Fibroblast of skin of left biceps (primary cell): ENCODE measurements around the gene MYZAP.

ENCODE experiments used
- DNase-seq, 2 experiments: peaks; one replicate each; pipeline ENCODE4 v3.0.0-alpha.2; 2013; ENCODE audit warnings: low read depth in 2 of 2

Gene MYZAP, protein sequence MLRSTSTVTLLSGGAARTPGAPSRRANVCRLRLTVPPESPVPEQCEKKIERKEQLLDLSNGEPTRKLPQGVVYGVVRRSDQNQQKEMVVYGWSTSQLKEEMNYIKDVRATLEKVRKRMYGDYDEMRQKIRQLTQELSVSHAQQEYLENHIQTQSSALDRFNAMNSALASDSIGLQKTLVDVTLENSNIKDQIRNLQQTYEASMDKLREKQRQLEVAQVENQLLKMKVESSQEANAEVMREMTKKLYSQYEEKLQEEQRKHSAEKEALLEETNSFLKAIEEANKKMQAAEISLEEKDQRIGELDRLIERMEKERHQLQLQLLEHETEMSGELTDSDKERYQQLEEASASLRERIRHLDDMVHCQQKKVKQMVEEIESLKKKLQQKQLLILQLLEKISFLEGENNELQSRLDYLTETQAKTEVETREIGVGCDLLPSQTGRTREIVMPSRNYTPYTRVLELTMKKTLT

DNA sequence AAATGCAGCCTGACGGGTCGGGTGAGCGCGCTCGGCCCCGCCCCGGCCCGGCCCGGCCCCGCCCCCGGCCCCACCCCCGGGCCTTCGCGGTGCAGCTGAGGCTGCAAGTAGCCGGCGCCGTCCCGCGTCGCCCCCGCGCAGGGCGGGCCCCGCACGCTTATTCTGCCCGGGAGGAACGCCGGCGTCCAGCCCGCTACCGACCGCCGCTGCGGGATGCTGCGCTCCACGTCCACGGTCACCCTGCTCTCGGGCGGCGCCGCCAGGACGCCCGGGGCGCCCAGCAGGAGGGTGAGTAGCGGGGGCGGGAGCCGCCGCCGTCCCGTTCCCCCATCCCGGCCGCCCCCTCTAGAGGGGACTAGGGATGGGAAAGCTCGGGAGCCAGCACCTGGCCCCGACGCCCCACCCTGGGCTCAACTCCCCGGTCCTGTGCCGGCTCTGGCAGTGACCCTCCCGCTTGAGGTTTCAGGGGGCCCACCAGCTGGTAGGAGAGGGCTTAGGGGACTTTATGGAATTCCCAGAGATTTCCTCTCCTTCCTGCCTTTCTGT, at the start of gene MYZAP:
Gene MYZAP (plus strand): TSS at position 83 of the 546 bp plus-strand sequence. CDS start 131 bp downstream, at position 214.
- no peak for DNase-seq

DNA sequence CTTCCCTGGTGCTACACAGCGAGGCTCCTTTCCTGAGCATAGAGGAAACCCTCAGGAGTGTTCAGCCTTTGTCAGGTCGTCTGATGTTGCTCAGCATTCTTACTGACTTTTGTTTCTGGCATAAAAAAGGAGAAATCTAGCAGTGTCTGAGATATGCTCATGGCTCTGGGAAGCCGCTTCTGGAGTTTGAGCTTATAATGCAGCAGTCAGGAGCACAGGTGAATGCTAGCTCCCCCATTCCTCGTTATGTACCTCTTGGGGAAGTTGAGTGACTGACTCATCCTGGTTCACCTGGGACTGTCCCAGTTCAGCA, 49.2 kb upstream of the MYZAP start:
- no peak for DNase-seq

DNA sequence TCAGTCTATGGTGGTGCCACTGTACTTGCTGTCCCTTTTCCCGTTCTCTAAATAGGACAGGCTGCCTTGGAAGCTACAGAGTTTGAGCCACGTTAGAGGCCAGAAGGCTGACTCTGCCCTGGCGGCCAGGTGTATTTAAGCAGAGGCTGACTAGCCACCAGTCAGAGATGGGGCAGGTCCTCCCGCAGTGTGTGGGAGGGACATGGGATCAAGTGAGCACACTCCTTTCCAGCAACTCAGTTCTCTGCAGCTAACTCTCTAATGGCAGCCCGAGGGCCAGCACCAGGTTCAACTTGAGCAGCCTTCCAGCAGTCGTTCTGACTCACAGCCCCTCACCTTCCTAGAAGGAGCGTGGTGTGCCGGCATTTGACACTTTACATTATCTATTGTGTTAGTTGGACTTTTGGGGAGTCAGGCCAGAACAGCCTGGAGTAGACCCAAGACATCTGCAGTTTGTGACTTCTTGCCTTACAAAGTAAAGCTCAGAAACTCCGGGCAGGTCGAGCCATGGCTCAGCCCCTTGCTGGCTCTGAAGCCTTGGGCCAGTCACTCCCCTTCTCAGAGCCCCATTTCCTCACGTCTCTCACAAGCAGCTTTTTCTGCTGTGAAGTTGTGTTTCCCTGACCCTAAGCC, 46.7 kb upstream of the MYZAP start:
- DNase-seq: no peak

DNA sequence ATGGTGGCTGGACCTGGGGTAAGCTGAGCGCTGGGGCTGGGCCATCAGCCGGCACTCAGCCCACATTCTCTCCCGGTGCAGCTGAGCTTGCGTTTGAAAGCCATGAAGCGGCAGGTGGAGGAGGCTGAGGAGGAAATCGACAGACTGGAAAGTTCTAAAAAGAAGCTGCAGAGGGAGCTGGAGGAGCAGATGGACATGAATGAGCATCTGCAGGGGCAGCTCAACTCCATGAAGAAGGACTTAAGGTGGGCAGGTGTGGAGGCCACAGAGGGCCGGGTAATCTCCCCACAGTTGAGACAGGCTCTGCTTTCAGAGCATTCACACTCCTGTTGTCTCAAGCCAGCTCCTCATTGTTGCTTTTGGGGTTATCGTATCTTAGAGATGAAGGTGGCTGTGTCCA, 45.7 kb upstream of the MYZAP start:
- DNase-seq: no peak

DNA sequence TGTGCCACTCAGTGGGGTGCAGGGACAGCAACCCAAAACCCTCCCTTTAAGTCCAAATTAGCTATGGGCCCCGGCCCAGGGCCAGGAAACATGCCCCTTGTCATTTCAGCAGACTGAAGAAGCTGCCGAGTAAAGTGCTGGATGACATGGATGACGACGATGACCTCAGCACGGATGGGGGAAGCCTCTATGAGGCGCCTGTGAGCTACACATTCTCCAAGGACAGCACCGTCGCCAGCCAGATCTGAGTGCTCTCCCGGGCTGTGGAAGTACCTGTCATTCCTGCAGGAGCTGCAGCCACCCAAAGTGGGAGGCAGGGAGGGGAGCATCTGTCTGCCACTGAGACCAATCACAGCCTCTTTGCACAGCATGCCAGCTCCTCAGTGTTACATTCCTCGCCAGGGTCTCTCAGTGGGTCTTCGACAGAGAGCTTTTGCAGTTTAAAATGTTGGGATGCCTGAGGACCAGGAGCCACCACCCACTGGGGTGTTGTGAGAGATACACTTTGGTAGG, 44.4 kb upstream of the MYZAP start:
- no peak for DNase-seq

DNA sequence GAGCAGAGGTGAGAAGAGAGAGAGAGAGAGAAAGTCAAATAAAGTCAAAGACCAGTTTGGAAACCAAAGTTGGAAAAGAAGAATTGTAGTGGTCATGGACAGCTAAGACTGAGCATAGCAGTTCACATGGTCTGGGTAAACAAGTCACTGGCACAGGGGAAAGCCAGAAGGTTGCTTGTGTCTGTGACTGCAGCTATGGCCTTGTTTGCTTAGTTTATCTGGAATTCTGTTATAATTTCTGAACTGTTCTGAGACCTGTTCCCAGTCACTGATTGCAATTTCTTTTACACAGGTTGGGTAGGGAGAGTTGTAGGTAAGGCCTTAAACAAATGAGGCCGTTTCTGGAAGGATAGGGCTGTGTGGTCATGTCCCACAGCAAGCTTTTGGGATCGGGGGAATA, 43.4 kb upstream of the MYZAP start:
- DNase-seq: no peak

DNA sequence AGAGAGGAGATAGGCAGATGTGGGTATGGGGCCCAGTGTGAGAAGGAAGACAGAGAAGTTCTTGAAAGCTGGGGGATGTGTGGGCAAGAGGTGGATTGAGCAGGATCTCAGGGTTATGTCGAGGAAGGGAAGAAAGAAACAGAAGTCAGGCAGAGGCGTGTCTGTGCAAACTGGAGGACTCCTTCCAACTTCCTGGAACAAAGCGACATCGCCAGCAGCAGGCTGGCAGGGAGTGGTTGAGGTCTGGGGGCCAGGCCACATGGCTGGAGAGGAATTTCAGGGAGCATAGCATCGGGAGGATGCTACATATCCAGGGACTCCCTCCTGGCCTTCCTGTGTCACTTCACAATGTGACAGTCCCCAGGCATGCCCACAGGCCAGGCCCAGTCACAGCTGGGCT, 42.9 kb upstream of the MYZAP start:
- no peak for DNase-seq

DNA sequence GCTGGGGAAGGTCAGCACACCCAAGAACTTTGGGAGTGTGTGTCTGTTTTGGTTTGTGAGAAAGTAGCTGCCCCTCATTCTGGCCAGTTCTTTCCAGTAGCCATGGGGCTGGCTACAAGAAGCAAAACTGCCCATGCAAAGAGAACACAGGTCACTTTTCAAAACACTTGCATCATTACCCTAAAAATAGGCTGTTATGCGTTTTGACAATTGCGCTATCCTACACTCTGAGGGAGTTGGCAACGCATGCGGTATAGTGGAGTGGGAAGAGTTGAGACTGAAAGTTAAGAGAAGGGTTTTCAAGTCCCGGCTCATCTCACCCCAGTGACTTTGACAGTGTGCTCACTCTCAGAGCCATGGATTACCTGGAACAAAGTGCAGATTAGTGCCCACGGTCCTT, 41.8 kb upstream of the MYZAP start:
- no peak for DNase-seq

DNA sequence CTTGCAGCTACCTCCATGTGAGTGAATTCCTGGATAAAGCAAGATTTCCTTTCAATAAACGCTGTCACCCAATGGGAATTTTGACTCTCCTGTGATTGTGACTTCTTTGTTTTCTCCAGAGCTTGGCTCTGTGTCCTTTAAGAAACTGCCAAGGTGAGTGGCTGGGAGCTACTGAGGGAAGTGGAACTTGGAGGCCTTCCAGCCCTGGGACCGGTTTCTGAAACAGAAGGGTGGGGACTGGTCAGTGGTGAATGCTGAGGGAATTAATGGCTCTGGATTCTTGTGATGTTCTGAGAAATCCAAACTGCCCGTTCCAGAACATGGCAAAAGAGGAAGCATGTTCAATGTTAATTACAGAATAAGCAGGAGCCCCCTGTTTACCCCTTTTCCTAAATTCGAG, 41.1 kb upstream of the MYZAP start:
- no peak for DNase-seq

DNA sequence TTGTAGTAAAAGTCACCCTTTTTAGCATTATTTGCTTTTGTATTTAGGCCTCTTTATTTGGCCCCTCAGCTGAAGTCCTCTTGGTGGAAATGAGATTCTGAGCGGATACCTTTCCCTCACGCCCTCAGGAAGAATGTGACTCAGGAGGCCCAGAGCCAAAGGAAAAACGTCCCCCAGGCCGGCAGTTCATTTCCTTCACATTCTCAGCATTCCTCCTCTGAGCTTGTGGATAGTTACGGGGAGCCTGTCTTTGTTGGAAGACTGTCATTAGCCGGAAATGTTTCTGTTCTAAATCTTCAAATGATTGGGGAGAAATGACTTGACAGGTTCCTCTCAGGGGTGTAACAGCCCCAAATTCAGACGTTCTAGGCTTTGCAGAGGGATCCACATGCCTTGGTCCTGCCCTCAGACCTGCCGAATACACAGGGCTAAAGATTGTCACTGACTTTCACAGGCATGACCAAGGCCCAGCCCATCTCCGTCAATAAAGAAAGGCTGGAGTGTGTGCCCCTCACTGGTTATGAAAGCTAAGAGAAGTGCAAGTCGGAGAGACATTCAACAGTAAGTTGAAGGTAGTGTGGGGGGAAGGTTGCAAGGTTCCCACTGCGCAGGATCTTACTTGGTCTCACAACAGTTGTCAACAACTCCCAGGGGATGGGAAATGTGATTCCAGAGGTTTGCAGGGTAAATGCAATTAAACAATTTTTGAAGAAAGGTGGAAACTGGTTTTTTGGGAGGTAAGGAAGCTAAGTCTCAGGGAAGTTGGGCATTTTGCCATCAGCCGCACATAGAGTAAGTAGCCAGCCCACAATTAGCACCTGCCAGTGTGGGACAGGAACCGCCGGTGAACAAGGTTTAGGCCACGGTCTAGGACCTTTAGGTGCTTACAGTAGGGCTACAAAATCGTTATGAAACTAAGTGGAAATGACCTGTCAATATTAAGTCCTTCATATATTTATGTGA, 39.7 kb upstream of the MYZAP start:
- DNase-seq: peak; percentile 72 to 74

DNA sequence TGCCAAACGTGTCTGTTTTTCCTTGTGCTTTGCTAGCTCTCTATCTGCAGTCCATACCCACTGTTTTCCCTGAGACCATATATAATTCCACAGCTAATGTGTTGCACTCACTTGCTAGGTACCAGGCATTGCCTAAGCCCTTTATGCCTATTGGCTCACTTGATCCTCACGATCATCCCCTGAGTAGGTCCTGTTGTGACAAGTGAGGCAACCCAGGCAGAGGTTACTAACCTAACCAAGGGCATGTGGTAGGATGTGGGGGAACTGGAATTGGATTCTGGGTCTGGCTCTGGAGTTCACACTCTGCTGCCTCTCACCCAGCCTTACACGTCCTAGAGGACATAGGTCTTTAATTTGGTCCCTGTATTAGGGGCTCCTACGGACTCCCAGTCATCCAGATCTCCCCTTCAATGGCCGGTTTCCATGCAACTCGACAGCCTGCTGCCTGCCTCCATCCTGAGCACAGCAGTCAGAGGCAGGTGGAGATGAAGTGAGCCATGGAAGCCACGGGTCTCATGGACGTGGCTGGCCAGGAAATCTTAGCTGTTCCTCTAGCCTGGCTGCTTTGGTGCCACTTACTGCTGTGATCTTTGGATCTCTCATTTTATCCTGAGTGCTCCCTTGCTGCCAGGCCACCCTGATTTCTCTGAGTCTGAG, 38.9 kb upstream of the MYZAP start:
- no peak for DNase-seq

DNA sequence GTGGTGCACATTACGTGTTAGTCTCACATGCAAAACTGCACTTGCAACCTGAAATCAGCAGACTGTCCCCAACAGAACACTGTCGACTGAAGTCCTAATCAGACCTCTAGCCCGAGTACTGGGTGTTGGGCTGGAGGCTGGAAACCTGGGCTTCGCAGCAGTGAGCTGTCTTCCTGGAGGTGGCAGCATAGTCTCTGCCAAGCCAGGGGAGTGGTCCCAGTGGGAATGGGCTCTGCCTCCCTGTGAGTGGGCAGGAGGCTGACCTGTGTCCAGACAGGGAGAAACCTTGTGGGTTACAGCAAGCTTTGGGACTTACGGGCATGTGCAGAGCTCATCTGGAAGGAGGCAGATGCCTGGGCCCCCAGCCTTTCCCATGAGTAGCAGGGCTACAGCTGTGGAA, 38.2 kb upstream of the MYZAP start:
- no peak for DNase-seq

DNA sequence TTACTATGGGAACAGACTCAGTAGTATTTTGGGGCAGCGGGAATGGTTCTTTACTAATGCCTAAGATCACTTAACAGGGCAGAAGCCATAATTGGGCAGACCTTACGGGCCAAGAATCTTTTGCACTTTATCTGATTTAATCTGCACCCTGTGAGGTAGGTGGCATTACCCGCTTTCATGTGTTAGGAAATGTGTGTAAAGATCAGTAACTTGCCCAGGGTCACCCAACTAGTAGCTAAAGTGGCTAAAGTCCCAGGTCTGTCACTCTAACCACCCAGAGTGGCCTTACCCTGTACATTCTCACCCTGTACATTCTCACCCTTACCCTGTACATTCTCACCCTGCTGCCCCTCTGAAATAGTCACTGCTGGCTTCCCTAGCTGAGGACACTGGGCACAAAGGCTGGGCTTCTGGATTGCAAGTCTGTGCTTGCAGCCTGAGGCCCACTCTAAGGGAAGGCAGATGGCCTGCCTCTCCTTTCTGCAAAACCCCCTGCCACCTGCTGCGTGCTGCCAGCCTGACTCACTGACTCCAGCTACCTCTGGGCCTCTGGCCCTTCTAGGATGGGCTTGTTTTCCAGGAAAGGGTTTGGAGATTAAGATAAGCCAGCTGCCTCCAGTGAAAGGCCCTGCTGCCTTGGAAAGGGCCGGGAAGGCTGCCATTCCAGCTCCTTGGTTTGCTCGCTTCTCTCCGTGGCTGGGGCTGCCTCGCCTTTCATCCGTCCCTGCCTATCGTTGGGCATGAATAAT, 37.5 kb upstream of the MYZAP start:
- DNase-seq: no peak

DNA sequence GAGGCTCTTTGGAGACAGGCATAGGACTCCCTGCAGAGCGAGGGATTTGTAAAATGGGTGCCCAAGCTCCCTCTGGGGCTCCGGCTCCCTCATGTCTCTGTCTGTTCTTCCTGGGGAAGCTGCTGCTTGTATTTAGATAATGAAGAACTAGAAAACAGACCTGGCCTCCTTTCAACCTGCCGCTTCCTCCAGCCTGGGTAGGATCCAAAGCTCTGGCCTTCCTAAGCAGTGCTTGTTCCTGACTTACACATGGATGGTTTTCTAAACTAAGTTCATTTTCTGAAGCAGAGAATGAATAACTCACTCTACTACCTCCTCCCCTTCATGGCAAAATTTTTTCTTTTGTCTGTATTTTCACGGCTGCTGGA, 36.9 kb upstream of the MYZAP start:
- DNase-seq: no peak

DNA sequence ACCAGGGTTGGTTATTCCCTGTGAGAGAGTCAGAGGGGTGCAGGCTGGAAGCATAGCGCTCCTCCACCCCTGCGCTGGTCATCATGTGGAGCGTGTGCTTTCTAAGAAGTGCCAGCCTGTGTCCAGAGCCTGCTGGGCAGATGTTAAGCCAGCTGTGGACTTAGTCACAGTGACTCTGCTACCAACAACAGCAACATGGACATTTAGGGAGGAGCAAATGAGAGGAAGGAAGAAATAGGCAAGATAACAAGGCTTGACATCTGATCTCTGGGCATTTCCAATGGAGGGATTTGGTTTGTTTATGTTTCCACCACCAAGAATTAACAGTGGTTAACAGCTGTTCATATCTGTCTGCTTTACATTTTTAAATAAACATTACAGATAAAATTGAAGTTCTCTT, 36.4 kb upstream of the MYZAP start:
- DNase-seq: no peak

DNA sequence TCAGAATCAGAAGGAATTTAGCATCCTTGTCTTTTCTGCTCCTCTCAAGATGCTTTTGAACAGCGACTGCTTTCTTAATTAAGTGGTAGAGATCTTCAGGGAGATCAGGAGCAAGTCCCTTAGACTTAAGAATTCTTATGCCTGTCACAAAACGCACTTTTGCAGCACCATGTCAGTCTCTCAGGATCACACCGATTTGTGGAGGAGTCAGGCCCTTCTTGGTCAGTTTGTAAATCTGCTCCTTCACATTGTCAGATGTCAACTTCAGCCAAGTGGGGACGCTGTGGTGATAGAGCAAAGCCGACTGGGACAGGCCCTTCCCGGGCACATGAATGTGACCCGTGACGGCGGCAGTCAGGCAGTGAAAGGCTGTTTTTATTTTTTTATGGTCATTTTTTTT, 35.7 kb upstream of the MYZAP start:
- DNase-seq: no peak

DNA sequence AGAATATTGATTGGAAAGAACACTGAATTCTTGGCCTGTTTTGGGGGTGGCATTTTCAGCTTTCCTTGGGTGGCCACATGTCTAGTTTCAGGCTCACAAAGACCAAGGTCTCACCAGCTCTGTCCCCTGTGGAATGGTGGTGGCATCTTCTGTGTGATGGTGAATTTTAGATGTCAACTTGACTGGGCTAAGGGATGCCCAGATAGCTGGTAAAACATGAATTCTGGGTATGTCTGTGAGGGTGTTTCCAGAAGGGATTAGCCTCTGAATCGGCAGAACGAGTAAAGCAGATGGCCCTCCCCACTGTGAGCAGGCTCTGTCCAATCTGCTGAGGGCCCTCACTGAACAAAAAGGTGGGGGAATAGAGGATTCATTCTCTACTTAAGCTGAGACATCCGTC, 34.4 kb upstream of the MYZAP start:
- no peak for DNase-seq

DNA sequence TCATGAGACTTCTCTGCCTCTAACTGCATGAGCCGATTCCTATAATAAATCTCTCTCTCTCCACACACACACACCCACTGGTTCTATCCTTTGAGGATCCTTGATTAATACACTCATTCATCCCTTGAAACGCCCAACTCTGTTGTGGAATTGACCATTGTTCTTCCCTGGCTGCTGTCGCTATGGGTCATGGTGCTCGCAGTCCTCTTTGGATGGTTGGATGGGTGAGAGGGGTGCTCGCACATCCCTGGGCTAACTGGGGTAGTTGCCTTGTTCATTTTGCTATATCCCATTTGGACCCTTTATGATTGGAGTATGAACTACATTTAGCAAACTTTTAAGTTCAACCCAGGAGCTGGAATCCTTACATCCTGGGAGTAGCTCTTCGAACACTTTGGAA, 33.9 kb upstream of the MYZAP start:
- no peak for DNase-seq

DNA sequence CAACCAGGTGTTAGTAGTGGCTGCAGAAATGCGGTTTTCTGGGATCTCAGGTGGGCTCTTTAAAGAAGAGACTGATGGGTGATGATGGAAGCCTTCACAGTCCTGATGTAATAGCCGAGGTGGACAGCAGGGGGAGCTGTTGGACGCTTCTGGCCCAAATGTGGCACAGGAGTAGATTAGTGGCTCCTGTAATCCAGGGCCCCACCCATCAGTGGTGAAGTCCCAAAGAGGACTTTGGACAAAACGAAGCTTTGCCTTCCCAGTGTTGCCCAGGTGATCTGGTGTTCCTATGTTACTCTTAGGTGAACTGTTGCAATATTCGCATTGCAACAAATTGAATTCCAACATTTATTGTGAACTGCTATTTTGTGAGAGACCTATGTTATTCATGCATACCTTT, 31.8 kb upstream of the MYZAP start:
- DNase-seq: no peak

DNA sequence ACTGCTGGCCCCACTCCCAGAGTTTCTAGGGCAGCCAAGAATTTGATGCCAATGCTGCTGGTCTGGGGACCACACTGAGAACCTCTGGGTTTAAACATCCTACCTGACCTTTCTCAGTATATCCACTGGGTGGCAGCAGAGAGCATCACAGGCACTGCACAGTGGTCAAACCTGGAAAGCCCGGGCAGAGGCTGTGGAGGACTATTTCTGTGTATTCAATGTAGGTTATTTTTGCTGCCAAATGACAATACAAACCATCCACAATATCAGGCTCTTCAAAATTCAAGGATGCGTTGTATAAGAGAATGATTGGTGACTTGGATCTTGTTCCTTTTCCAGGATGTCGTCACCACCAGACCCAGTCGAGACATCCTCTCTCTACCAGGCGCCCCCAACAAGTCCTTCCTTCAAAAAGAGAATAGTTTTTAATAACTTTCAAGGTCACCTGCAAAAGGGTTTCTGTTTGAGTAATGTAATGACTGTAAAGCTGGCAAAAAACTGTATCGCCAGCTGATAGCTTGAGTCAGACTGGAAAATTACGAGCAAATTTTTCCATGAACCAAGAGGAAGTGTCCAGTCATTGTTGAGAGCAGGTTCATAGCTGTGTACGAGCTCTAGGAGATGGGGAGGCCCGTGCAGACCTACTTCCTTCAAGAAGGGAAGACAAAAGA, 30.5 kb upstream of the MYZAP start:
- peak in 1 of 2 experiments; percentile 9 for DNase-seq
